HEK293 (cell line): Measurements from ENCODE around the gene TMOD2.

Experiments used
- BCL6B ChIP-seq: fragments of 450-650 bp; formaldehyde crosslinking; IDR thresholded peaks from 2 replicates; pipeline ENCODE4 v1.5.1; 2017; ENCODE audit warnings: missing biosample characterization, missing genetic modification characterization
- KLF10 ChIP-seq: fragments of 450-650 bp; IDR thresholded peaks from 2 replicates; pipeline ENCODE4 v1.5.1; 2018; ENCODE audit warnings: missing biosample characterization, mild to moderate bottlenecking, missing genetic modification characterization
- KLF8 ChIP-seq: fragments of 450-650 bp; formaldehyde crosslinking; IDR thresholded peaks from 2 replicates; pipeline ENCODE4 v1.5.1; 2016; ENCODE audit warnings: missing biosample characterization, missing genetic modification characterization
- PBX3 ChIP-seq: sonication (generic); formaldehyde crosslinking; IDR thresholded peaks from 2 replicates; pipeline ENCODE4 v1.8.1; 2022; ENCODE audit warnings: mild to moderate bottlenecking, moderate library complexity, missing genetic modification reagents
- SP2 ChIP-seq: fragments of 450-650 bp; formaldehyde crosslinking; IDR thresholded peaks from 2 replicates; pipeline ENCODE4 v1.5.1; 2016; ENCODE audit warnings: missing biosample characterization, missing genetic modification characterization
- YY2 ChIP-seq: fragments of 450-650 bp; formaldehyde crosslinking; IDR thresholded peaks from 2 replicates; pipeline ENCODE4 v1.5.1; 2016; ENCODE audit warnings: missing biosample characterization, missing genetic modification characterization
- ZBTB20 ChIP-seq: fragments of 450-650 bp; formaldehyde crosslinking; IDR thresholded peaks from 2 replicates; pipeline ENCODE4 v1.5.1; 2016; ENCODE audit warnings: missing biosample characterization, missing genetic modification characterization
- ZBTB26 ChIP-seq: fragments of 450-650 bp; formaldehyde crosslinking; optimal IDR thresholded peaks from 2 replicates; pipeline ENCODE3; 2016; ENCODE audit warnings: missing biosample characterization, mild to moderate bottlenecking, missing genetic modification characterization
- ZFHX2 ChIP-seq: fragments of 450-650 bp; formaldehyde crosslinking; conservative IDR thresholded peaks from 2 replicates; pipeline ENCODE4 v1.5.1; 2016; ENCODE audit warnings: missing biosample characterization, missing genetic modification characterization
- ZNF280C ChIP-seq: fragments of 450-650 bp; formaldehyde crosslinking; IDR thresholded peaks from 2 replicates; pipeline ENCODE4 v1.5.1; 2016; ENCODE audit warnings: missing biosample characterization, missing genetic modification characterization
- ZNF449 ChIP-seq: fragments of 450-650 bp; formaldehyde crosslinking; IDR thresholded peaks from 2 replicates; pipeline ENCODE4 v1.5.1; 2017; ENCODE audit warnings: missing biosample characterization, mild to moderate bottlenecking, missing genetic modification characterization, moderate library complexity
- ZNF513 ChIP-seq: fragments of 450-650 bp; IDR thresholded peaks from 2 replicates; pipeline ENCODE4 v1.5.1; 2018; ENCODE audit warnings: missing biosample characterization, missing genetic modification characterization
- ZNF560 ChIP-seq: fragments of 450-650 bp; formaldehyde crosslinking; IDR thresholded peaks from 2 replicates; pipeline ENCODE4 v1.5.1; 2017; ENCODE audit warnings: missing biosample characterization, missing genetic modification characterization, borderline replicate concordance
- ZNF561 ChIP-seq: fragments of 450-650 bp; IDR thresholded peaks from 2 replicates; pipeline ENCODE4 v1.5.1; 2018; ENCODE audit warnings: missing biosample characterization, missing genetic modification characterization, borderline replicate concordance
- ZNF692 ChIP-seq: fragments of 450-650 bp; formaldehyde crosslinking; IDR thresholded peaks from 2 replicates; pipeline ENCODE4 v1.5.1; 2016; ENCODE audit warnings: missing biosample characterization, missing genetic modification characterization
- ZNF76 ChIP-seq: fragments of 450-650 bp; formaldehyde crosslinking; IDR thresholded peaks from 2 replicates; pipeline ENCODE4; 2016; ENCODE audit warnings: low read depth, missing biosample characterization, missing genetic modification characterization, borderline replicate concordance
- ZNF777 ChIP-seq: fragments of 450-650 bp; formaldehyde crosslinking; IDR thresholded peaks from 2 replicates; pipeline ENCODE4 v1.5.1; 2017; ENCODE audit warnings: missing biosample characterization, missing genetic modification characterization, borderline replicate concordance
- ZSCAN16 ChIP-seq: fragments of 450-650 bp; formaldehyde crosslinking; IDR thresholded peaks from 2 replicates; pipeline ENCODE4 v1.5.1; 2016; ENCODE audit warnings: missing biosample characterization, missing genetic modification characterization

The TMOD2 gene

GRCh38 chr15:51829376-51830275 lies 78.2 kb downstream of the TMOD2 start, which contains the start of gene TMOD3 (continued):
- TF ChIP-seq ZBTB26 (tag by site-specific recombination) (peak; percentile 91), YY2 (tag by site-specific recombination) (no peak), SP2 (peak; percentile 19; the same call in 1 of the 2 replicates), ZFHX2 (0 out of 2 replicates have a peak, but pooled peaks have one; percentile 10), ZNF449 (tag by site-specific recombination) (peak; percentile 43; the same call in 1 of the 2 replicates), ZBTB20 (tag by site-specific recombination) (peak; percentile 76; the same call in 1 of the 2 replicates), ZNF692 (tag by site-specific recombination) (0 out of 2 replicates have a peak, but pooled peaks have one; percentile 25), ZNF280C (tag by site-specific recombination) (no peak), PBX3 (CRISPR knock-in tag) (no peak), ZSCAN16 (tag by site-specific recombination) (no peak), ZNF777 (tag by site-specific recombination) (peak; percentile 33; the same call in 1 of the 2 replicates), ZNF560 (tag by site-specific recombination) (no peak), KLF8 (tag by site-specific recombination) (peak; percentile 62; the same call in 1 of the 2 replicates), ZNF513 (tag by site-specific recombination) (no peak), KLF10 (tag by site-specific recombination) (0 out of 2 replicates have a peak, but pooled peaks have one; percentile 39), ZNF561 (tag by site-specific recombination) (0 out of 2 replicates have a peak, but pooled peaks have one; percentile 40), ZNF76 (tag by site-specific recombination) (peak; percentile 86), BCL6B (tag by site-specific recombination) (peak; percentile 62)
